Smooth muscle cell (in vitro differentiated cells): Measurements from ENCODE around the gene TMEM235. TPM values are rescaled to one million over a fixed set of nuclear protein-coding genes. Genes with fewer than 3 reads are reported as not detected.
"Not testable (repeated sequence)": the region's sequence is repeated elsewhere in the genome, so short reads cannot be mapped to it uniquely, and the experiment has no call there.

ENCODE experiments used
- DNase-seq: peaks from one replicate; lab custom pipeline; 2025; ENCODE audit not compliant: unreplicated experiment; lab: John Stamatoyannopoulos, UW
- H2AFZ ChIP-seq: fragments of 200-600 bp; sonication (generic); 2 replicates; pipeline ENCODE4 v1.6.0; 2016; ENCODE audit warnings: antibody characterized with exemption, low read depth, mild to moderate bottlenecking
- H3F3A ChIP-seq: fragments of 200-600 bp; sonication (generic); 2 replicates; pipeline ENCODE4 v1.6.0; 2017; ENCODE audit warnings: antibody characterized with exemption, low read depth
- H3K27ac ChIP-seq: fragments of 200-600 bp; sonication (generic); 2 replicates; pipeline ENCODE4 v1.5.1; 2016; ENCODE audit warnings: low read depth, mild to moderate bottlenecking
- H3K27me3 ChIP-seq: fragments of 200-600 bp; sonication (generic); 2 replicates; pipeline ENCODE4 v1.6.1; 2016; ENCODE audit warnings: low read depth, mild to moderate bottlenecking
- H3K36me3 ChIP-seq: fragments of 200-600 bp; sonication (generic); 2 replicates; pipeline ENCODE4 v1.5.1; 2016; ENCODE audit warnings: low read depth
- H3K4me1 ChIP-seq: fragments of 200-600 bp; sonication (generic); 2 replicates; pipeline ENCODE4 v1.5.1; 2016; ENCODE audit warnings: low read depth
- H3K4me2 ChIP-seq: fragments of 200-600 bp; sonication (generic); 2 replicates; pipeline ENCODE4 v1.6.0; 2016; ENCODE audit warnings: mild to moderate bottlenecking
- H3K4me3 ChIP-seq: fragments of 200-600 bp; sonication (generic); 2 replicates; pipeline ENCODE4 v1.5.1; 2016; ENCODE audit warnings: mild to moderate bottlenecking
- H3K79me2 ChIP-seq: fragments of 200-600 bp; sonication (generic); 2 replicates; pipeline ENCODE4 v1.6.0; 2016; ENCODE audit warnings: low read depth, mild to moderate bottlenecking
- H3K9ac ChIP-seq: fragments of 200-600 bp; sonication (generic); 2 replicates; pipeline ENCODE4 v1.6.0; 2016; ENCODE audit warnings: low read depth
- H3K9me3 ChIP-seq: fragments of 200-600 bp; sonication (generic); replicated peaks from 2 replicates; pipeline ENCODE4 v1.5.1; 2016; ENCODE audit warnings: low read depth
- H4K20me1 ChIP-seq: fragments of 200-600 bp; sonication (generic); 2 replicates; pipeline ENCODE4 v1.6.0; 2016; ENCODE audit warnings: low read depth
- CTCF ChIP-seq: fragments of 200-600 bp; sonication (generic); IDR thresholded peaks from 2 replicates; pipeline ENCODE4 v1.5.1; 2017; ENCODE audit warnings: borderline replicate concordance, mild to moderate bottlenecking, antibody characterized with exemption; ENCODE audit not compliant: insufficient read depth, poor library complexity, severe bottlenecking
- WGBS: methylation state at CpG from one replicate; pipeline ENCODE4 v1.1.7; 2016; ENCODE audit warnings: low lambda C conversion rate; 5-methylcytosine and 5-hydroxymethylcytosine counted together
- polyA plus RNA-seq: library from polyadenylated mRNA; unstranded; fragments of >200 nt; fragmentation: Nextera tagmentation; extraction: Ambion mirVana; gene quantifications from 2 replicates; pipeline ENCODE4 v1.2.1, GENCODE V29; 2016
- total RNA-seq: library from RNA; depleted of rRNA; stranded (reverse); fragments of >200 nt; gene quantifications from 2 replicates; pipeline ENCODE4 v1.2.3, GENCODE V29; 2014

The TMEM235 gene
- total and polyA plus RNA-seq, 2 experiments from 2014 or later = not detected

DNA sequence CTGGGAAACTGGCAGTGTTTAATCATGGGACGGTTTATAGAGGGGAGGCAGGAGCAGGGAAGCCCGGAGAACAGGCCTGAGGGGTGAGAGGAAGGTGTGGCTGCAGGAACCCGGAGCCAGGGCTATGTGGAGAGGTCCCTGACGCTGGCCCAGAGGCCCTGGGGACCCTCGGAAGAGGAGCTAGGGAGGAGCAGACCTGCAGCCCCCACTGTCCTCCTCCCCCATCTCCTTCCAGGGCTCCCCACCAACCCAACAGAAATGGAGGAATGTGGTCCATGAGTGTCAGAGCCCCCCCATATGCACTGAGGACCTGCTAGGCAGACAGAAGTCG, 20.3 kb downstream of the TMEM235 start:
- peaks cover 22% of the 10 kb centered on the region for H3K4me1 ChIP-seq
- H3K4me2 ChIP-seq = no peak overlapping the region
- peaks cover 4% of the 10 kb centered on the region for H3K79me2 ChIP-seq
- no peaks in the 10 kb centered on the region for H3K36me3 ChIP-seq
- no peaks in the 10 kb centered on the region for H3K9me3 ChIP-seq
- WGBS = 70% methylated on average over 6 of the region's 6 CpGs
- no peak for TF ChIP-seq CTCF
- peaks cover 3% of the 10 kb centered on the region for H3F3A ChIP-seq
- no peak overlapping the region for H3K4me3 ChIP-seq
- no peaks in the 10 kb centered on the region for H3K27me3 ChIP-seq
- no peak overlapping the region for H3K9ac ChIP-seq
- H2AFZ ChIP-seq = no peak overlapping the region
- H4K20me1 ChIP-seq = no peaks in the 10 kb centered on the region
- no peak for DNase-seq
- no peak overlapping the region for H3K27ac ChIP-seq

GRCh38 chr17:78252111-78252634, 20.7 kb downstream of the TMEM235 start:
- no peaks in the 10 kb centered on the region for H3K27me3 ChIP-seq
- H3K9ac ChIP-seq = no peak overlapping the region
- WGBS = 87% methylated on average over 12 of the region's 12 CpGs
- H4K20me1 ChIP-seq = no peaks in the 10 kb centered on the region
- peaks cover 26% of the 10 kb centered on the region for H3K4me1 ChIP-seq
- no peak overlapping the region for H3K4me3 ChIP-seq
- no peak for TF ChIP-seq CTCF
- no peak overlapping the region for H3K27ac ChIP-seq
- H3K4me2 ChIP-seq = no peak overlapping the region
- no peaks in the 10 kb centered on the region for H3K9me3 ChIP-seq
- DNase-seq = no peak
- peaks cover 4% of the 10 kb centered on the region for H3K79me2 ChIP-seq
- no peaks in the 10 kb centered on the region for H3K36me3 ChIP-seq
- H2AFZ ChIP-seq = no peak overlapping the region
- H3F3A ChIP-seq = peaks cover 3% of the 10 kb centered on the region

GRCh38 chr17:78252701-78253635, 21.5 kb downstream of the TMEM235 start:
- Histone ChIP-seq H3K9ac (no peak overlapping the region), H4K20me1 (no peaks in the 10 kb centered on the region), H3F3A (peaks cover 3% of the 10 kb centered on the region), H3K27ac (no peak overlapping the region), H3K27me3 (no peaks in the 10 kb centered on the region), H3K4me1 (peaks cover 33% of the 10 kb centered on the region), H3K36me3 (no peaks in the 10 kb centered on the region), H3K79me2 (peaks cover 4% of the 10 kb centered on the region), H3K4me3 (no peak overlapping the region), H2AFZ (no peak overlapping the region), H3K9me3 (no peaks in the 10 kb centered on the region), H3K4me2 (no peak overlapping the region)
- WGBS = 84% methylated on average over 15 of the region's 15 CpGs
- no peak for DNase-seq
- no peak for TF ChIP-seq CTCF

GRCh38 chr17:78253636-78253945, 22.2 kb downstream of the TMEM235 start:
- H3K36me3 ChIP-seq, H3K27ac ChIP-seq, H3K79me2 ChIP-seq, H3F3A ChIP-seq, H2AFZ ChIP-seq, DNase-seq, H4K20me1 ChIP-seq, H3K9me3 ChIP-seq, H3K27me3 ChIP-seq: not testable (repeated sequence)
- H3K4me2 ChIP-seq = peak overlapping the region; percentile 99
- H3K9ac ChIP-seq = peak overlapping the region; percentile 92
- peaks cover 39% of the 10 kb centered on the region for H3K4me1 ChIP-seq
- peak overlapping the region; percentile 99 for H3K4me3 ChIP-seq
- 88% methylated on average over 12 of the region's 12 CpGs for WGBS
